ENCODE measurements around the gene RPL7L1. TPM values are rescaled to one million over a fixed set of nuclear protein-coding genes. Genes with fewer than 3 reads are reported as not detected.
A peak's percentile ranks its signal among the peaks of the same experiment; 100 is the strongest.

Gene RPL7L1
- total and polyA plus RNA-seq, 2 of the 13 experiments (the other 11 are each of a cell fraction or from before 2014, with no cell fraction given) = 51.6 to 179 TPM

- TF ChIP-seq NFATC3 (CRISPR knock-in tag; IDR thresholded peaks at IDR 0.05) (no peak), FOXA1 (IDR thresholded peaks at IDR 0.05) (no peak), FOXA1 (CRISPR knock-in tag; IDR thresholded peaks at IDR 0.05) (peak; percentile 94), PCBP2 (optimal IDR thresholded peaks at IDR 0.05; ENCODE audit: low read depth, low read length, poor library complexity, severe bottlenecking) (no peak), KLF11 (CRISPR knock-in tag; IDR thresholded peaks at IDR 0.05) (0 out of 2 replicates have a peak, but pooled peaks have one; percentile 56), ISL2 (CRISPR knock-in tag; IDR thresholded peaks at IDR 0.05) (no peak), HMG20B (CRISPR knock-in tag; conservative IDR thresholded peaks at IDR 0.05) (peak; percentile 84), SNAPC4 (CRISPR knock-in tag; IDR thresholded peaks at IDR 0.05) (no peak), PRDM15 (CRISPR knock-in tag; IDR thresholded peaks at IDR 0.05) (peak; percentile 83), ZNF629 (CRISPR knock-in tag; conservative IDR thresholded peaks at IDR 0.05) (peak; percentile 51; the same call in 1 of the 2 replicates), CBFB (CRISPR knock-in tag; IDR thresholded peaks at IDR 0.05) (peak; percentile 50; the same call in 1 of the 2 replicates), STAT5B (CRISPR knock-in tag; IDR thresholded peaks at IDR 0.05) (no peak), BRF2 (CRISPR knock-in tag; IDR thresholded peaks at IDR 0.05) (peak; percentile 96), POLR2AphosphoS5 (IDR thresholded peaks at IDR 0.05; ENCODE audit: low read depth, low read length) (peak; percentile 56; the same call in 1 of the 2 replicates), ZNF574 (CRISPR knock-in tag; IDR thresholded peaks at IDR 0.05) (peak; percentile 81), GZF1 (CRISPR knock-in tag; IDR thresholded peaks at IDR 0.05) (no peak), ZNF672 (CRISPR knock-in tag; IDR thresholded peaks at IDR 0.05) (no peak), ZFP1 (CRISPR knock-in tag; IDR thresholded peaks at IDR 0.05) (peak; percentile 79)
Observed at GRCh38 chr6:42938987-42939809, 59.8 kb downstream of the RPL7L1 start (continued).
